Measurements from ENCODE around the gene WDR43.
A peak's percentile ranks its signal among the peaks of the same experiment; 100 is the strongest.

Gene WDR43

DNA sequence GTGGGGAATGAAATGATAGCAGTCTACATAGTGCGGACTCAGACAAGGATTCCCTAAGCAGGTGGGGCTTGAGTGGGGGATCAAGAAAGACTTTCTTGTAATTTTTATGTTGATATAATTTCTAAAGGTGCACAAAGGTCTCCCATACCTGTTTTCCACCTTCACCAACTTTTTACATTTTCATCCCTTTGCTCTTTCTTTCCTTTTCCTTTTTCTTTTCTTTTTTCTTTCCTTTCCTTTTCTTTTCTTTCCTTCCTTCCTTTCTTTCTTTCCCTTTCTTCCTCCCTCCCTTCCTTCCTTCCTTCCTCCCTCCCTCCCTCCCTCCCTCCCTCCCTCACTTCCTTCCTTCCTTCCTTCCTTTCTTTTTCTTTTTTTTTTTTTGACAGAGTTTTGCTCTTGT is 14.3 kb upstream of the WDR43 start:
- TF ChIP-seq, protein P1, sequence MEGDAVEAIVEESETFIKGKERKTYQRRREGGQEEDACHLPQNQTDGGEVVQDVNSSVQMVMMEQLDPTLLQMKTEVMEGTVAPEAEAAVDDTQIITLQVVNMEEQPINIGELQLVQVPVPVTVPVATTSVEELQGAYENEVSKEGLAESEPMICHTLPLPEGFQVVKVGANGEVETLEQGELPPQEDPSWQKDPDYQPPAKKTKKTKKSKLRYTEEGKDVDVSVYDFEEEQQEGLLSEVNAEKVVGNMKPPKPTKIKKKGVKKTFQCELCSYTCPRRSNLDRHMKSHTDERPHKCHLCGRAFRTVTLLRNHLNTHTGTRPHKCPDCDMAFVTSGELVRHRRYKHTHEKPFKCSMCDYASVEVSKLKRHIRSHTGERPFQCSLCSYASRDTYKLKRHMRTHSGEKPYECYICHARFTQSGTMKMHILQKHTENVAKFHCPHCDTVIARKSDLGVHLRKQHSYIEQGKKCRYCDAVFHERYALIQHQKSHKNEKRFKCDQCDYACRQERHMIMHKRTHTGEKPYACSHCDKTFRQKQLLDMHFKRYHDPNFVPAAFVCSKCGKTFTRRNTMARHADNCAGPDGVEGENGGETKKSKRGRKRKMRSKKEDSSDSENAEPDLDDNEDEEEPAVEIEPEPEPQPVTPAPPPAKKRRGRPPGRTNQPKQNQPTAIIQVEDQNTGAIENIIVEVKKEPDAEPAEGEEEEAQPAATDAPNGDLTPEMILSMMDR (IDR thresholded peaks at IDR 0.05; ENCODE audit: extremely low read depth, missing control alignments): no peak
- DNase-seq (ENCODE audit: low spot score): no peak

DNA sequence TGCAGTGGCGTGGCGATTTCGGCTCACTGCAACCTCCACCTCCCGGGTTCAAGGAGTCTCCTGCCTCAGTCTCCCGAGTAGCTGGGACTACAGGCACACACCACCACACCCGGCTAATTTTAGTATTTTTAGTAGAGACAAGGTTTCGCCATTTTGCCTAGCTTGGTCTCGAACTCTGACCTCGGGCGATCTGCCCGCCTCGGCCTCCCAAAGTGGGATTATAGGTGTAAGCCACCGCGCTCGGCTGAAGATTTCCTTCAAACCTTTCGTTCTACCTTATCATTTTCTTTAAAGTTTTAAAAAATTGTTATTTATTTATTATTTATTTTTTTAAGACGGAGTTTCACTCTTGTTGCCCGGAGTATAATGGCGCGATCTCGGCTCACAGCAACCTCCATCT is 979 bp upstream of the WDR43 start:
- TF ChIP-seq, protein P1 (IDR thresholded peaks at IDR 0.05; ENCODE audit: extremely low read depth, missing control alignments): no peak
- no peak for DNase-seq (ENCODE audit: low spot score)

DNA sequence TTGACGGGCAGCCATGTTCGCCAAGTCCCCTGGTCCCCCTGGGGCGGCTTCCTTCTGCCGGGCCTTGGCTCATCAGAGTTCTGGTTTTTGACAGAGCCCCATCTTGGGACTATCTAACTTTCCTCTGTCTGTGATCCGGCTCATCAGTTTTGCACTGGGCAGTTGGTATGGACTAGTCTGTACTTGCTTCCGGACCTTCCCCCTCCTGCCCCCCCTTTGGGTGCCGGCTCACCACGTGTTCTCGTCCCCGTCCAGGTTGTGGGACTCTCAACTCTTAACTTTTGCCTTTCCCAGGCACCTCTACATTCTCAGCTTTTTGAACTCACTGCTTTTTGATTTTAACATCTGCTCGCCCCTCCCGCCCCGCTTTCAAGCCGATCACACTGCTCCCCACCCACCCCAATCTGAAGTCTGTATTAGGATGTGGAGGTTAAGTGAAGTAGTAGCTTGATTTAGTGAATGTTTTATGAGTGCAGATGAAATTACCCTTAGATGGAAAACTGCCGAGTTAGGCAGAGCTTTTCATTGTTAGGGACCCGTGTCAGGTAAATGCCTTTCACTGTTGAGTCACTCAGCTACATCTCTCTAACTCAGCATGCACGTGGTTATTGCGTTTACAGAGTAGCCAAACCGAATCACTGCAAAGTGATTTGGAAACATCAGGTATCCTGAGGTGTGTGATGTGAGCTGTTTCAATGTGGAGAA is 874 bp downstream of the WDR43 start:
- TF ChIP-seq, protein P1 (IDR thresholded peaks at IDR 0.05; ENCODE audit: extremely low read depth, missing control alignments): no peak
- DNase-seq (ENCODE audit: low spot score): peak; percentile 51

DNA sequence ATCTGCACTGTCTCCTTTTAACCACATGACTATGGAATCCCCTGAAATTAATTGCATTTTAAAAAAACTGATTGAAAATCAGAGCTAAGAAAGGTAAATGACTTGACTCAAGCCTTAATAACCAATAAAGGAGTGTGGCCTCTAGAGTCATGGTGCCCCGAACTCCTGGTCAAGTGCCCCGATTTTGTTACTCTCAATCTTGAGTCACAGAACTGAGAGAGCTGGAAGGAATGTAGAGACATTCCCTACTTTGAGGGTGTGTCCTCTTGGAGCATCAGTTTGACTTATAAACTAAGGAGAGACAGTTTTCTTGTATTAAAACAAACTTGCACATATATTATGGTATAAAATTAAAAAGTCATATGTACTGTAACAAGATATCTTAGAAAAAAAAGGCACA is 2.4 kb downstream of the WDR43 start:
- DNase-seq (ENCODE audit: low spot score): no peak
- TF ChIP-seq, protein P1 (IDR thresholded peaks at IDR 0.05; ENCODE audit: extremely low read depth, missing control alignments): no peak

DNA sequence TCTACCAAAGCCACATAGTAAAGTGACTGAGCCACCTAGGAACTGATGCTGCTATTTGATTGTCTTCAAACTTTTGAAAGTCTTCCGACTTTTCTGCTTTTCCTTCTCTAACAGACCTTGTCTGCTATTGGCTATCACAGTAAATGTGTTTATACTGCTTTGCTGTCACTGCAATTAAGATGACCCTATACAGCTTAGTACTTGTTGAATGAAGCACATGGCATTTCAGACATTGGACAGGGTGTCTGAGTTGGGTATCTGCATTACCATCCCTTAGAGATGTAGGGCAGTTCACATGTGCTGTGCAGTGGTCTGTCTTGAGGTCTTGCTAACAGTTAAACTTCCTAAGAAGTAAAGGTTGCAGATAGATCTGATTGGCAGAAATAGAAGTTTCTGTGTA is 3.6 kb downstream of the WDR43 start:
- TF ChIP-seq, protein P1 (IDR thresholded peaks at IDR 0.05; ENCODE audit: extremely low read depth, missing control alignments): no peak
- no peak for DNase-seq (ENCODE audit: low spot score)

DNA sequence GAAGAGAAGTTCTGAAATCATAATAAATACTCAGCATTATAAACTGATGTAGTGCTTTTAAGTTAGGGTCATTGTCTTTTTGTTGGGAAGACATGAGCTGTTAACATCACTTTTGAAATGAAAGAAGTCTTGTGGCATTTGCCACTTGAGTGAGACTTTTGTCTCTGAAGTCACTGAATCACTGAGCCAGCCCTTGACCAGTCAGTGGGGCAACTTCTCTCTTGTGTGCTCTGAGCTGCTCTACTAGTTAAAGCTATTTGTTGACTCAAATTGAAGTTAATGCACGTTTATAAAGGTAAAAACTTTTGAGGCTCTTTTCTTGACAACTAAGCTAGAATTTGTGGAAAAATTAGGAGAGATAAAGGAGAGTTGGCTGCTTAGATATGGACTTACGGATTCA is 6.7 kb downstream of the WDR43 start:
- DNase-seq (ENCODE audit: low spot score): no peak
- TF ChIP-seq, protein P1 (IDR thresholded peaks at IDR 0.05; ENCODE audit: extremely low read depth, missing control alignments): no peak

DNA sequence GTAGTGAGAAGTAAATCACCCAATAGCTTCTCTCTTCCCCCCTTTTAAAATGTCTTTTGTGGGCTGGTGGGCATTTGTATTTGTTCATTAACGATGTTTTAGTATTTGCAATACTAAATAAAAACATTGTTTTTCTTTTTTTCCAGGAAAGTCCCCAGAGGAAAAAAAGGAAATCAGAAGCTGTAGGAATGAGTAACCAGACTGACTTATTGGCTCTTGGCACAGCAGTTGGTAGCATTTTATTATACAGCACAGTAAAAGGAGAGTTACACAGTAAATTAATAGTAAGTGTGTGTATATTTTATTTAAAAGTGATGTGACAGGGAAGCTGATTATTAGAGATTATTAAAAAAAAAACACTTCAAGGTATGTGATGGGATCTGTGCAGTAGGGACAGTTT is 7.4 kb downstream of the WDR43 start:
- DNase-seq (ENCODE audit: low spot score): no peak
- TF ChIP-seq, protein P1 (IDR thresholded peaks at IDR 0.05; ENCODE audit: extremely low read depth, missing control alignments): no peak
